GM10266 (cell line): ENCODE measurements around the gene SEMA3B.
"Not testable (repeated sequence)": the region's sequence is repeated elsewhere in the genome, so short reads cannot be mapped to it uniquely, and the experiment has no call there.

Source experiments
- DNase-seq: peaks from one replicate; pipeline ENCODE4 v3.0.0; 2012; ENCODE audit errors: extremely low spot score
- CTCF ChIP-seq: IDR thresholded peaks from 2 replicates; pipeline ENCODE4 v1.5.1; 2012; ENCODE audit warnings: mild to moderate bottlenecking, low read depth; ENCODE audit not compliant: control insufficient read depth, insufficient read depth; ENCODE audit errors: missing control alignments

Gene SEMA3B

GRCh38 chr3:50260027-50260941, 8.7 kb upstream of the SEMA3B start:
- peak; percentile 99 for TF ChIP-seq CTCF
- peak; percentile 98 for DNase-seq

GRCh38 chr3:50260942-50261441, 8.0 kb upstream of the SEMA3B start:
- no peak for TF ChIP-seq CTCF
- DNase-seq: no peak

GRCh38 chr3:50261505-50261904, 7.4 kb upstream of the SEMA3B start:
- no peak for TF ChIP-seq CTCF
- DNase-seq: peak; percentile 42

GRCh38 chr3:50262200-50262599, 6.7 kb upstream of the SEMA3B start:
- DNase-seq: not testable (repeated sequence)

GRCh38 chr3:50262778-50263177, 6.2 kb upstream of the SEMA3B start:
- TF ChIP-seq CTCF: no peak
- DNase-seq: no peak

- DNase-seq: no peak
- no peak for TF ChIP-seq CTCF
Observed at GRCh38 chr3:50263478-50264382, 5.2 kb upstream of the SEMA3B start.

GRCh38 chr3:50264383-50264963, 4.5 kb upstream of the SEMA3B start:
- no peak for DNase-seq

More at GRCh38 chr3:50264383-50264963, 4.5 kb upstream of the SEMA3B start:
- TF ChIP-seq CTCF: no peak
